GM21786 (cell line): ENCODE results near the gene B2M.
"Not testable (repeated sequence)": the region's sequence is repeated elsewhere in the genome, so short reads cannot be mapped to it uniquely, and the experiment has no call there.

Experiments used
- ATAC-seq: cut with Tn5 transposase; IDR thresholded peaks from one replicate; pipeline ENCODE4 v1.9.1; 2021; ENCODE audit not compliant: unreplicated experiment

The B2M gene

DNA sequence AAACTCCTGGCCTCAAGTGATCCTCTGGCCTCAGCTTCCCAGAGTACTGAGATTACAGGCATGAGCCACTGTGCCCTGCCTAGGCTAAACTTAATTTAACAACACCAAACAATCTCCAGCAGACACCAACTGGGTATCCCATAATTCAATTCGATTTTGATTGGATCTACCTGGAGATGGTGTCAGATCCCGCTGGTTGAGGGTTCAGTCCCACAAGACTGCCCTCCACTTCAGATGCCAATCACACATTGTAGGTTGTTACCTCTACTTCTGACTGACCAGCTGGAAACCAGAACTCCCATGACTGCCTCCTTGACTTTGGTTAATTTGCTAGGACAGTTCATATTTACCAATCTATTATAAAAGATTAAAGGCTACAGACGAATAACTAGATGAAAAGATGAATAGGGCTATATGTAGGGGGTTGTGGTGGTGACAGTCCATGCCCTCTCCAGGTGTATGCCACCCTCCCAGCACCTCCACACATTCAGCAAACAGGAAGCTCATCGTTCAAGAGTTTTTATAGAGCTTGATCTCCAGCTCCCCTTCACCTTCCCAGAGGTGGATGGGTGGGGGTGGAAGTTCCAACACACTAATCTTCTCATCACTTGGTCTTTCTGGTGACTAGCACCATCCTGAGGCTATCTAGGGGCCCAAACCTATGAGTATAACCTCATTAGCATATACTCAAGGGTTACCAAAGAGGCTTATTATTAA lies 9.3 kb downstream of the B2M start:
- no peak for ATAC-seq

DNA sequence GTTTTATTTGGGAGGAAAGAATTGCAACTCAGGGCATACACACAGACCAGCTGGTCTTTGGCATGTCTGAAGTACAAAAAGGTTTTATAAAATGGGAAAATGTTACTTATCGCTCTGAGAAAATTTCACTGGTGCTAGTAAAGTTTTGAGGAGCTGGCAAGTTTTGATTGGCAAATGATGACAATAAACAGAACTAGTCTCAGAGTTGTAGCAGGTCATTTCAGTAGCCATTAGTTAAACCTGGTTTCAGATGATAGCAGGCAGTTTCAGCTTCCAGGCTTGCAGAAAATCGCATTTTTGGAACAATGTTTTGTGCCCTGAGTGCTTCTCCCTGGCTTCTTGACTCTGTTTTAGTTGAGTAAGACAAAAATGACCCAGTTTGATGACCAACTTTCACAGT lies 10.7 kb downstream of the B2M start:
- ATAC-seq = no peak

DNA sequence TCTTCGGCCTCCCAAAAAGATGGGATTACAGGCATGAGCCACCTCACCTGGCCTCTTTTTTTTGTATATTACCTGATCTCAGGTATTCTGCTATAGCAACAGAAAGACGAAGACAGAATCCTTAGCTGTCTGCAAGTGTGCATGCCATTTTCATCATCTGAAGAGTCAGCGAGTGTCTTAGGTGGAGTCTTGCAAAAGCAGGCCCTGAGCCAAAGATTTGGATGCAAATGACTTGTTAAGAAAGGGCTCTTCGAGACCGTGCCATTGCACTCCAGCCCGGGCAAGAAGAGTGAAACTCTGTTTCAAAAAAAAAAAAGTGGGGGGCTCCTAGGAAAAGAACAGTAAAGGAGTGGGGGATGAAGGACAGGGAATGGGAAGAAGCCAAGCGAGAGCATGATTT lies 14.8 kb downstream of the B2M start:
- ATAC-seq = no peak

DNA sequence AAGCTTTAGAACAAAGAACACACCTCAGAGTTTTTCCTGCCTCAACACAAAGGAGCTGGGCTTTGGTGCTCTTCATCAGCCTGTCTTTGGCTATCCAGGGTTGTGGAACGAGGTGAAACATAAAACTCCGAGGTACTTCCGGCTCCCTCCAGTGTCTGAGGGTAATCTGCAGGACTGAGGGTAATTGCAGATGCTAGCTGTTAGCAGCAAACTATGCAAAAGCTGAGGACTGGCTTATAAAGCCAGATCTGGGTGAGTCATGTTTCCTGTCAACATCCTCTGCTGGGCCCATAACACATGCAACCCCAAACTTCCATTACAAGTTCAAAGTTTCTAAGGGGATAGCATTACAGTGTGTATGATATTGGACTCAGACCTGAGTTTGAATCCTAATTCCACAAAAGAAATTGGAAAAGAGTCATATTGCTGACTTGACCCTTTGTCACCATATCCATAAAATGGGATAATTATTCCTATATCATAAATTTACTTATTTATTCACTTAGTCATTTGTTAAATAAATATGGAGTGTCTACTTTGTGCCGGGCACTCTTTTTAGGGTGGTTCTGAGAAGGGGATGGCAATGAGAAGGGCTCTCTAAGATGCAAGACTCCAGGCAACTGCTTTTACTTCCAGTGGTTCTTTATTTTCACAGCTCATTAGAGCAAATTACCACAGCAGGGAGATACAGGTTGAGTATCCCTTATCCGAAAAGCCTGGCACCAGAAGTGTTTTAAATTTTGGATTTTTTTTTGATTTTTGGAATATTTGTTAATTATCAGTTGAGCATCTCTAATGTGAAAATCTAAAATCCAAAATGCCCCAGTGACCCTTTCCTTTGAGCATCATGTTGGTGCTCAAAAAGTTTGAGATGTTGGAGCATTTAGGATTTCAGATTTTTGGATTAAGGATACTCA lies 15.5 kb downstream of the B2M start:
- peak; percentile 31 for ATAC-seq

DNA sequence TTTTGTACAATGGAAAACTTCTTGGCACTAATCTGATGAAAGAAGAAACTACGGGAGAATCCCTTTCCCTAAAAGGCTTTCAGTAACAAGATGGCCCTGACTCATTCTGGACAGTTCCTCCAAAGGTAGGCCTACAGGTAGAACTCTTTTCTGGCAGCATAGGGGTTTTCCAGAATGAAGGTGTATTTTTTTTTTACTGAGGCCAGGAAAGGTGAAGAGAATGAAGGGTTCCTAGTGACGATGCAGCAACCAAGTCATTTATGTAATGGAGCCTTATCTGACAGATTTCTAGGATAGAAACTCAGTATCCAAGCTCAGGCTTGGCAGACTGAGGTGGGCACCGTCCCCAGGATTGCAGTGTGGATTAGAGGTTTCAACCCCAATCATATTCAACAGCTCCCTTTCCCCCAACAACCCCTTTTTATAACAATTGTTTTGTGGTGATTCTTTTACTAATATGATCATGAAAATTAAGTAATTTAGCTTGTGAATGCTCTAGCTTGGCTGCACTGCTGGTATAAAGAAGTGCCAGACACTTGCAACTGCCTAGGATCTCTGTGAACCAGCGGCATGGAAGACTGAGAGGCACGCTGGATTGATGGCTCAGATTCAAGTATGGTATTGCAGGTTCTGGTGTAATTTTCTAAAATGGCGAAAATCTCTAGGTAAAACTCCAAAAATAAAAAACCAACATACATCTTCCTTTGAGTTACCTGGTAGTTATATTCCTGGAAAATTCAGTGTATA lies 16.3 kb downstream of the B2M start:
- ATAC-seq = no peak

DNA sequence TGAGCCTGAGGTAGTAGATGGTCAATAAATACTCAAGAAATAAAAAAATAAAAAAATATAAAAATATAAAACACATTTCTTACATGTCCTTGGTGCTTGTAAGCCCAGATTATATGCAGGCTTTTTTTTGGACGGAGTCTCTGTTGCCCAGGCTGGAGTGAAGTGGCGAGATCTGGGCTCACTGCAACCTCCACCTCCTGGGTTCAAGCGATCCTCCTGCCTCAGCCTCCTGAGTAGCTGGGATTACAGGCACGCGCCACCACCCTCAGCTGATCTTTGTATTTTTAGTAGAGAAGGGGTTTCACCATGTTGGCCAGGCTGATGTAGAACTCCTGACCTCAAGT lies 16.9 kb downstream of the B2M start:
- ATAC-seq = not testable (repeated sequence)

DNA sequence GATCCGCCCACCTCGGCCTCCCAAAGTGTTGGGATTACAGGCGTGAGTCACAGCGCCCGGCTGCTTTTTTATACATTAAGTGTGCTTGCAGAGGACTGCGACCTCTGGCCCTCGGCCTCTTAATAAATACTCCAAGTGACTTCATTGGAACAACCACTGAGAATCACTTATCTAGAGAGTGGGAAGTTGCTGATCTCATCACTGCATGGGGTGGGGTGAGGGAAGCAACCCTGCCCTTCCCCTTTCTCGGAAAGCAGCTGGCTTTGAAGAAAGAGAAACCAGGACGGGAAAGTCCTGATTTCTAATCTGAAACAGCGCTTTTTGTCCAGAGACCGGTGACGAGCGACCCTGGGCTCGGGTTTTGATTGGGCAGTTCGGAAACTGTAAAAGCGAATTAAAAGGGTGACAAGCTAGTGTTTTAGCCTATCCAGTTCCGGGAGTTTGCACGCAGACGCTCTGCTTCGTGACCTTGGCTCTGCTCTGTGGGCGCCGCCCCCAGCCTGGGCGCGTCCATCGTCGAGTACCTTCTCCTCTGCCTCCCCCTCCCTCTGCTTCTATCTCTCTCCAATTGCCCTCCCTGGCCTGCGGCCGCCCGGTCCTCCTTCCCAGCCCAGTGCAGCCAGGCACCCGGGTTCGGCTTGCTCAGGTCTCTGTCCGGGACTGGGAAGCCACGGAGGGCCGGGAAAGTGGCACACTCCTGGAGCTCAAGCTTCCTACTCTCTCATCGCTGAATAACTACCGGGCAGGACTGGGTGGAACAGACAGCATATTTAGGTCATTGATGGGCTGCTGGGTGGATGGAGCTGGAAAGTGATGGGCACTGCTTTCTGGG lies 17.5 kb downstream of the B2M start:
- peak; percentile 72 for ATAC-seq

DNA sequence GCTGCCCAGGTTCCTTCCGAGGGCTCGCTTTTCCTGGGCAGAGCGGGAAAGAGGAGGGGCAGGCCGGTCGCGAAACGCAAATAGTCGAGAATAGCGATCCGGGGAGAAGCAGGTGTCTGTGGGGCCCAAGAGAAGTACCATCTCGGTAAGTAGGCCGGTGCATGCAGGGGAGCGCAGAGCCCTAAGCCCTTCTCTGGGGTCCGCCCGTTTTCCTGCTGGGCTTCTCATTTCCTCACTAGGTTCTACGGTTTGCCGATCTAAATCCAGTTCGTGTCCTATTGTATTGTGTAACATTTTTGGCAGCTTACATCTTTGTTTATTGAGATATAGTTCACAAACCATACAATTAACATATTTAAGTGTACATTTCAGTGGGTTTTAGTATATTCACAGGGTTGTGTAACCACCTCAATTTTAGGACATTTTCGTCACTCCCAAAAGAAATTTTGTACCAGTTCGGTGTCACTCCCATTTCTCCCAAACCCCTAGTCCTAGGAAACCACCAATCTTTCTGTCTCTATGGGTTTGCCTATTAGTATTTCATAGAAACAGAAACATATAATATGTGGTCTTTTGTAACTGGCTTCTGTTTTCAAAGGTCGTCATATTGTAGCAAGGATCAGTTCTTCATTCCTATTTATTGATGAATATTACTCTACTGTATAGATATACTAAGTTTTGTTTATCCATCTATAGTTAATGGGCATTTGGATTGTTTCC lies 18.3 kb downstream of the B2M start:
- ATAC-seq = no peak

DNA sequence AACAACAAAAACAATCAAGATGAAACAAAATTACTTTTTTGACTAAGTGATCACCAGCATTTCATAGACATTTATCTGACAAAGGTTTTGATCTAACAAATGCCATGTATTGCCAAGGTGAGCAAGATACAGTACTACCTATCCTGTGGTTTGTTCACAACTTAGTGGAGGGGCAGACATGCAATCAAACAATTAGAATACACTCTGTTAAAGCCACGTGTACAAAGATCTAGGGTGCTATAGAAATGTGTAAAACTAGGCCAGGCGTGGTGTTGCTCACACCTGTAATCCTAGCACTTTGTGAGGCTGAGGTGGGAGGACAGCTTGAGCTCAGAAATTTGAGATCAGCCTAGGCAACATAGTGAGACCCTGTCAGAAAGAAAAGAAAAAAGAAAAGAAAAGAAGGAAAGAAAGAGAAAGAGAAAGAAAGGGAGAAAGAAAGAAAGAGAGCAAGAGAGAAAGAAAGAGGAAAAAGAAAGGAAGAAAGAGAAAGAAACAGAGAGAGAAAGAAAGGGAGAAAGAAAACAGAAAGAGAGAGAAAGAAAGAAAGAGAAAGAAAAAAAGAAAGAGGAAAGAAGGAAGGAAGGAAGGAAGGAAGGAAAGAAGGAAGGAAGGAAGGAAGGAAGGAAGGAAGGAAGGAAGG lies 23.6 kb downstream of the B2M start:
- ATAC-seq = no peak

DNA sequence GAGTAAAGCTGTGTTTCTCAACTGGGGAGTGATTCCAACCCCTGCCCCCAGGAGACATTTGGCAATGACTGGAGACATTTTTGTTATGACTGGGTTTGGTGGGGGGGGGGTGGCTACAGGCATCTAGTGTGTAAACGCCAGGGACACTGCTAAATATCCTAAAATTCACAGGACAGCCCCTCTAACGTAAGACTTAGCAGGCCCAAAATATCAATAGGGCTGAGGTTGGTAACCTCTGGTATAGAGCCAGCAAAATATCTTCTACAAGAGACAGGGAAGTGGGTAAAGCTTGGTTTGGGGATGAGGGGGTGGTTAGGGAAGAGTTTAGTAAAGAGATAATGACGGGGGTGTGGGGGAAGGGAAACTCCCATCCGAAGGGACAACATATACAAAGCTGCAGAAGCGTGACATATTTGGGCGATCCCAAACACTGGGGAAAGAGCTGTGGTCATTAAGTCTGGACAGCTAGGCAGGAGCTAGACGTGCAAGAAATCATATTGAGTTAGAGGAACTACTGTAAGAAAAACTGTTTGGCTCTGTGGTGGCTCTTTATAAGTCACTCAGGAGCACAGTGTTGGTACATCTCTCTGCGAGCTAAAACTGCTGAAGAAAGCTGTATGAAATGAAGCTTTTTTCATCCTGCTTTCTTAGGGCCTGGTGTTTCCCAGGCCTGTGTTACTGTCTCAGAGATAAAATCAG lies 24.3 kb downstream of the B2M start:
- peak; percentile 50 for ATAC-seq

DNA sequence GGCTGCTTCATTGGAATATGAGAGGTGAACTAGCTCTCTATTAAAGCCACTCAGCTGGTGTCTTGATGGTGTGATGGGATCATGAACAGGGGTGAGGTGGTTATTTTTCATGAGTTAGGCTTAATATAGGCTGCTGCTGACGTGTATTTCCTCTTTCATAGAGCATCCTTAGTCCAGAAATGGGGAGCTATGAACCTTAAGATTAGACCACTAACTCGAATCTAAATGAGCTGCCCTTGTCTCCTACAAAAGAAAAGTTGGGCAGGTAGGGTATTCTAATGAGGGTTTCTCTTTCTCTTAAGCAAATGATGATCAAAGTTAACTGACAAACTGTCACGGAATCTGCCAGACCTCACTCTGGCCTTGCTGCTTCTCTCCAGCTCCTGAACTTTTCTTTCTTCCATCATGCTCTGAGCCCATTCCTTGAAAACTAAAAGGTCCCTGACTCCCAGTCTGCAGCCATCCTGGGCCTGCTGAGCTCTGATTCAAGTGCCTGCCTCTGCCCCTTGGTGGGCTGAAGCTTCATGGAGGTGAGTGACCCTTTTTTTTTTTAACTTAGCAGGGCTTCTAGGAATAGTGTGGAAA lies 25.0 kb downstream of the B2M start, which contains the start of gene TRIM69:
TRIM69 (plus strand) TSS at position 348 of the 585 bp plus-strand sequence; CDS start at position 525, 177 bp downstream.
- peak; percentile 36 for ATAC-seq

DNA sequence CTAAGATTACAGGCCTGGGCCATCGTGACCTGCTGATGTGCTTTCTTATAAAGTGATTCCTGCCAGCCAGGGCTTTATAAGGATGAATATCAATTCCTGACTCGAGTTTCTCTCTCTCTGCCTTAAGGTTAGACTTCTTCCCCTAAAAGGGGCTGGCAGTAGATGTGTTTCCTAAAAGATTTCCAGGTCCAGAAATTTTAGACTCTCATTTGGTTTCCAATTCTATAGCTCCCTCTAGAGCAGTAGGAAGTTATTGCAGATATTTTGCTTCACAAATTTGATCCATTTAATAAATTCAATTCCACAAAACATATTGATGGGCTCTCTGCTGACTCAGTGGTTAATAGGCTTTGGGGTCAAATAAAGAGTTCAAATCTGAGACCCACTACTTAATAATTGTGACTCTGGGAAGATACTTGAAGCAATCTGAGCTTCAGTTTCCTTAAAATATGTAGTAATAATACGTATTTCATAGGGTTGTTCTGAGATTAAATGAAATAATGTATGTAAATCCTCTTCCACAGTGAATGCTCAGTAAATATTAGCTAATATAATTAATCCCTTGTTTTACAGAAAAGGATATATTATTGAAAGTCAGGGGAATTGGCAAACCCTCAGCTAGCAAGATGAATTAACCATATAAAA lies 27.1 kb downstream of the B2M start:
- no peak for ATAC-seq

DNA sequence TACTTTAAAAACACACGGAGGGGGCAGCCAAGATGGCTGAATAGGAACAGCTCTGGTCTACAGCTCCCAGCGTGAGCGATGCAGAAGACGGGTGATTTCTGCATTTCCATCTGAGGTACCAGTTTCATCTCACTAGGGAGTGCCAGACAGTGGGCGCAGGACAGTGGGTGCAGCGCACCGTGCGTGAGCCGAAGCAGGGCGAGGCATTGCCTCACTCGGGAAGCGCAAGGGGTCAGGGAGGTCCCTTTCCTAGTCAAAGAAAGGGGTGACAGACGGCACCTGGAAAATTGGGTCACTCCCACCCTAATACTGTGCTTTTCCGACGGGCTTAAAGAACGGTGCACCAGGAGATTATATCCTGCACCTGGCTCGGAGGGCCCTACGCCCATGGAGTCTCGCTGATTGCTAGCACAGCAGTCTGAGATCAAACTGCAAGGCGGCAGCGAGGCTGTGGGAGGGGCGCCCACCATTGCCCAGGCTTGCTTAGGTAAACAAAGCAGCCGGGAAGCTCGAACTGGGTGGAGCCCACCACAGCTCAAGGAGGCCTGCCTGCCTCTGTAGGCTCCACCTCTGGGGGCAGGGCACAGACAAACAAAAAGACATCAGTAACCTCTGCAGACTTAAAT lies 28.0 kb downstream of the B2M start:
- ATAC-seq = not testable (repeated sequence)

DNA sequence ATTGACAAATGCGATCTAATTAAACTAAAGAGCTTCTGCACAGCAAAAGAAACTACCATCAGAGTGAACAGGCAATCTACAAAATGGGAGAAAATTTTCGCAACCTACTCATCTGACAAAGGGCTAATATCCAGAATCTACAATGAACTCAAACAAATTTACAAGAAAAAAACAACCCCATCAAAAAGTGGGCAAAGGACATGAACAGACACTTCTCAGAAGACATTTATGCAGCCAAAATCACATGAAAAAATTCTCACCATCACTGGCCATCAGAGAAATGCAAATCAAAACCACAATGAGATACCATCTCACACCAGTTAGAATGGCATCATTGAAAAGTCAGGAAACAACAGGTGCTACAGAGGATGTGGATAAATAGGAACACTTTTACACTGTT lies 32.1 kb downstream of the B2M start:
- not testable (repeated sequence) for ATAC-seq

DNA sequence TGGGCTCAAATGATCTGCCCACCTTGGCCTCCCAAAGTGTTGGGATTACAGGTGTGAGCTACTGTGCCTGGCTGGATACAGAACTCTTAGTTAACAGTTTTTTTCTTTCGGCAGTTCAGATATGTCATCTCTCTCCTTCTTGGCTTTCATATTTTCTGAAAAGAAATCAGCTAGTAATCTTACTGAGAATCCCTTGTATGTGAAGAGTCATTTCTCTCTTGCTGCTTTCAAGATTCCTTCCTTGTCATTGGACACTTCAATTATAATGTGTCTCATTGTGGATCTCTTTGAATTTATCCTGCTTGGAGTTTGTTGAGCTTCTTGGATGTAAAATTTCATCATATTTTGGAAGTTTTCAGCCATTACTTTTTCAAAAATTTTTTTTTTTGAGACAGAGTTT lies 42.0 kb downstream of the B2M start:
- ATAC-seq = no peak

DNA sequence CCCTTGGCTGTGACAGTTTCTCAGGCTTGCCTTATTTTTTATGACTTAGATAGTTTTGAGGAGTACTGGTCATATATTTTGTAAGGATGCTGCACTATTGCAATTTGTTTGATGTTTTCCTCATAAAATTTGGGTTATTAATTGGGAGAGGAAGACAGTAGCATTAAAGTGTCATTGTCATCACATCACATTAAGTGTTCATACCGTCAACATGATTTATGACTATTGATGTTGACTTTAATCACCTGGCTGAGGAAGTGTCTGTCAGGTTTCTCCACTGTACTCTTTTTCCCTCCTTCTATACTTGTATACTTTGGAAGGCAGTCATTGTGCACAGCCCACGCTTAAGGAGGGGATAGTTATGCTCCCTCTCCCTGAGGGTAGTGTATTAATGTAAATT lies 51.9 kb downstream of the B2M start:
- ATAC-seq = no peak

DNA sequence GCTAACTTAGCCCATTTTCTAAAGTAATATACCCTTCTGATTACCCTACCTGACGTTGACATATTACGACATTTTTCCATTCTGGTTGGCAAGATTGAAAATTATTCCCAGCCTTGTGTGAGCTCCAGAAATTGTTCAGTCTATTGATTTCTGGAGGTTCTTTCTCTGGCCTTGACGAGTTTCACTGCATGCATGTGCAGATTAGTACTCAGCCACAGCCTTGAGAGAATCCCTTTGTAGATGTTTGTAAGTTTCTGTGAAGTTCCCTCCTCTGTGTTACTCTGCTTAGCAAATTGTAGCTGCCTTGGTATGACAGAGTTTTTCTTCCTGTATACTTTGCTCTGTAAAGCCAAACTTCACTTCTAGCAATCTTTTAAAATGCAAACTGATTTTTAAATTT lies 52.5 kb downstream of the B2M start:
- no peak for ATAC-seq

DNA sequence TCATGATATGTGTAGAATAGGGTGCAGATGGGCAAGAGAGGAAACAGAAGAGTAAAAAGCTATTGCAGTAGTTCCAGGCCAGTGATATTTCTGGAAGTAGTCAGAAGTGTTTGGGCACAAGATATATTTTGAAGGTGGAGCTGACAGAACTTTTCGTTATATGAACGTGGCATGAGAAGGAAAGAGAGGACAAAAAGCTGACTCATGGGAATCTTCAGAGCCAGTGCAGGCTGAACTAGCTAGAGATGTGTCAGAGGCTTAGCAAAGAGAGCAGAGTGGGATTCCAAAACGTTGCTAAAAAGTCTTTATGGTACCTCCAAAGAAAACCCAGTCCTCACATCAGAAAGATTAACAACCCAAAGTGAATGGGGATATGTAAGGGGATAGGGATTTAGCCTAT lies 53.7 kb downstream of the B2M start:
- ATAC-seq = no peak
